Gastroesophageal sphincter (tissue), 4 donors: ENCODE measurements around the gene EPS8L2. TPM values are rescaled to one million over a fixed set of nuclear protein-coding genes. Genes with fewer than 3 reads are reported as not detected.

Experiments used
- ATAC-seq: fragments of 150-250 bp; one replicate; pipeline ENCODE4 v1.9.1; 2016; ENCODE audit warnings: mild to moderate bottlenecking, moderate library complexity
- H3K27ac ChIP-seq, 4 donors: fragments of 200-600 bp; sonication (generic) in 3 of 4; 1 replicate in 3 of 4; 2 replicates in 1 of 4; pipeline ENCODE4 v1.5.1; 2016 to 2019
- H3K27me3 ChIP-seq: fragments of 200-600 bp; sonication (generic); one replicate; pipeline ENCODE4 v1.5.1; 2019
- H3K36me3 ChIP-seq, 2 donors: fragments of 200-600 bp; sonication (generic); one replicate each; pipeline ENCODE4 v1.5.1; 2019; ENCODE audit warnings: control low read depth in 1 of 2
- H3K4me1 ChIP-seq, 3 donors: fragments of 200-600 bp; sonication (generic); 1 replicate in 2 of 3; 2 replicates in 1 of 3; pipeline ENCODE4 v1.5.1; 2016 to 2019; ENCODE audit warnings: control low read depth in 2 of 3
- H3K4me3 ChIP-seq, 2 donors: fragments of 200-600 bp; sonication (generic); one replicate each; pipeline ENCODE4 v1.5.1; 2019; ENCODE audit warnings: mild to moderate bottlenecking in 1 of 2, moderate library complexity in 1 of 2
- H3K9me3 ChIP-seq, 3 donors: fragments of 200-600 bp; sonication (generic); one replicate each; pipeline ENCODE4 v1.5.1; 2017 to 2019; ENCODE audit warnings: control low read depth in 2 of 3
- EP300 ChIP-seq: sonication (generic); formaldehyde crosslinking; IDR thresholded peaks from one replicate; pipeline ENCODE4 v1.6.1; 2017; ENCODE audit warnings: antibody characterized with exemption, mild to moderate bottlenecking
- POLR2A ChIP-seq, 2 donors: fragments of 450-650 bp; IDR thresholded peaks; one replicate each; pipeline ENCODE4 v1.6.1; 2017; ENCODE audit warnings: antibody characterized with exemption in 2 of 2, mild to moderate bottlenecking in 2 of 2, moderate library complexity in 1 of 2
- POLR2AphosphoS5 ChIP-seq: sonication (generic); formaldehyde crosslinking; IDR thresholded peaks from one replicate; pipeline ENCODE4 v1.6.1; 2017; ENCODE audit warnings: antibody characterized with exemption
- WGBS, 2 donors: methylation state at CpG; one replicate each; pipeline ENCODE4 v1.1.5; 2018; ENCODE audit warnings: low coverage in 1 of 2; 5-methylcytosine and 5-hydroxymethylcytosine counted together
- total RNA-seq, 4 donors: library from RNA; depleted of rRNA; stranded (reverse); fragments of >200 nt; gene quantifications; one replicate each; pipeline ENCODE4 v1.1.0, GENCODE V29; 2016
- TF ChIP-seq, protein P1 (sequence below), 4 experiments: fragments of 200-600 bp in 2 of 4; fragments of 450-650 bp in 2 of 4; sonication (generic) in 1 of 4; IDR thresholded peaks; one replicate each; pipeline ENCODE4 v1.5.1; 2017 to 2019; ENCODE audit warnings: antibody characterized with exemption in 4 of 4, mild to moderate bottlenecking in 2 of 4, moderate library complexity in 2 of 4

Gene EPS8L2
- total RNA-seq, 4 donors from 2014 or later = 9.7 to 33.9 (median 24.0) TPM

DNA sequence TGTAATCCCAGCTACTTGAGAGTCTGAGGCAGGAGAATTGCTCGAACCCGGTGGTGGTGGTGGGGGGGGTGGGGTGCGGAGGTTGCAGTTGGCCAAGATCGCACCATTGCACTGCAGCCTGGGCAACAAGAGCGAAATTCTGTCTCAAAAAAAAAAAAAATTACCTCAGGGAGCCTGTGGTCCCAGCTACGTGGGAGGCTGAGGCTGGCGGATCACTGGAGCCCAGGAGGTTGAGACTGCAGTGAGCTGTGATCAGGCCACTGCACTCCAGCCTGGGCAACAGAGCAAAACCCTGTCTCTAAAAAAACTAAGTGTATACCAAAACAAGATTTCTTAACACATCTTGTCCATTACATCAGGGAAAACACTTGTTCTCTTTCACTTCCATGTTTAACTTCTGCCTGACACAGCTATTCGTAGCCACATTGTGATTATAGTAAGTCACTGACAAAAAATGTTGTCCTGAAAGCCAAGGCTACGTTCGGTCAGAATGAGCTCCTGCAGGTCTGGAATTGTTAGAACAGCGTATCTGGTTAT, 9.0 kb upstream of the EPS8L2 start:
- peak overlapping the region in 1 of 2 donors; percentile 94 for H3K4me3 ChIP-seq

DNA sequence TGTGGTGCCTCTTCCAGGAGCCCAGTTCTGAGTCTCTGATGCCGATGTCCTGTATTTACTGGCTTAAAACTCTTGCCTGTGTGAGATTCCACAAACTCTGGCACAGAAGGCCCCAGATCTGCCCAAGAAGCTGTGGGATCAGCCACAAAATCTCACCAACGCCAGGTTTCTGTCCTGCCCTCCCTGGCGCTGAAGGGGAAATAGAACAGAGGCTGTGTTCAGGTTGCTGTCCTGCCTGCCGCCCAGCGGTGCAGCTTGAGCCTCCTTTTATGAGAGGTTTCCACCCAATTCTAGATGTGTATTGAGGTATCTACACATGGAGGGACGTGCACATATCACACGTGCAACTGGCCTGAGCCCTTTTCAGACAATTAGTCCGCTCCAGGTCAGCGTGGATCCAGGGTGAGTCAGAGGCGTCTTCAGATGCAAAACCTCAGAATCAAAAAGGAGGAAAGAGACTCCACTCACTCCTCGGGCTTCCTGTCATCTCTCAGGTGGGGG, 8.2 kb upstream of the EPS8L2 start:
- no peaks in the 10 kb centered on the region for H3K27me3 ChIP-seq
- H3K27ac ChIP-seq = peak overlapping the region; percentile 83 to 99 (median 98)
- TF ChIP-seq EP300 = no peak
- TF ChIP-seq, protein P1, sequence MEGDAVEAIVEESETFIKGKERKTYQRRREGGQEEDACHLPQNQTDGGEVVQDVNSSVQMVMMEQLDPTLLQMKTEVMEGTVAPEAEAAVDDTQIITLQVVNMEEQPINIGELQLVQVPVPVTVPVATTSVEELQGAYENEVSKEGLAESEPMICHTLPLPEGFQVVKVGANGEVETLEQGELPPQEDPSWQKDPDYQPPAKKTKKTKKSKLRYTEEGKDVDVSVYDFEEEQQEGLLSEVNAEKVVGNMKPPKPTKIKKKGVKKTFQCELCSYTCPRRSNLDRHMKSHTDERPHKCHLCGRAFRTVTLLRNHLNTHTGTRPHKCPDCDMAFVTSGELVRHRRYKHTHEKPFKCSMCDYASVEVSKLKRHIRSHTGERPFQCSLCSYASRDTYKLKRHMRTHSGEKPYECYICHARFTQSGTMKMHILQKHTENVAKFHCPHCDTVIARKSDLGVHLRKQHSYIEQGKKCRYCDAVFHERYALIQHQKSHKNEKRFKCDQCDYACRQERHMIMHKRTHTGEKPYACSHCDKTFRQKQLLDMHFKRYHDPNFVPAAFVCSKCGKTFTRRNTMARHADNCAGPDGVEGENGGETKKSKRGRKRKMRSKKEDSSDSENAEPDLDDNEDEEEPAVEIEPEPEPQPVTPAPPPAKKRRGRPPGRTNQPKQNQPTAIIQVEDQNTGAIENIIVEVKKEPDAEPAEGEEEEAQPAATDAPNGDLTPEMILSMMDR (IDR thresholded peaks at IDR 0.05) = no peak
- TF ChIP-seq POLR2A (IDR thresholded peaks at IDR 0.05) = no peak
- no peak for TF ChIP-seq POLR2AphosphoS5
- ATAC-seq = no peak
- H3K9me3 ChIP-seq = no peaks in the 10 kb centered on the region
- WGBS, 2 donors = 14 to 40% methylated on average over 1 of the region's 11 CpGs
- H3K4me3 ChIP-seq = peak overlapping the region in 1 of 2 donors; percentile 9
- H3K36me3 ChIP-seq = peaks cover 0 to 38% of the 10 kb centered on the region in 2 donors
- peaks cover 0 to 62% (median 33%) of the 10 kb centered on the region in 3 donors for H3K4me1 ChIP-seq

More for the DNA sequence above, 9.0 kb upstream of the EPS8L2 start:
- TF ChIP-seq, protein P1 (IDR thresholded peaks at IDR 0.05) = peak in 1 of 4 experiments; percentile 6
- TF ChIP-seq POLR2AphosphoS5 (peak; percentile 90), EP300 (no peak), POLR2A (IDR thresholded peaks at IDR 0.05) (no peak)
- Histone ChIP-seq H3K36me3 (peaks cover 0 to 30% of the 10 kb centered on the region in 2 donors), H3K27me3 (no peaks in the 10 kb centered on the region), H3K9me3 (no peaks in the 10 kb centered on the region), H3K4me1 (peaks cover 0 to 57% (median 33%) of the 10 kb centered on the region in 3 donors), H3K27ac (peak overlapping the region; percentile 86 to 99 (median 98))
- peak; percentile 42 for ATAC-seq
- 30 to 35% methylated on average over 8 of the region's 11 CpGs for WGBS, 2 donors

DNA sequence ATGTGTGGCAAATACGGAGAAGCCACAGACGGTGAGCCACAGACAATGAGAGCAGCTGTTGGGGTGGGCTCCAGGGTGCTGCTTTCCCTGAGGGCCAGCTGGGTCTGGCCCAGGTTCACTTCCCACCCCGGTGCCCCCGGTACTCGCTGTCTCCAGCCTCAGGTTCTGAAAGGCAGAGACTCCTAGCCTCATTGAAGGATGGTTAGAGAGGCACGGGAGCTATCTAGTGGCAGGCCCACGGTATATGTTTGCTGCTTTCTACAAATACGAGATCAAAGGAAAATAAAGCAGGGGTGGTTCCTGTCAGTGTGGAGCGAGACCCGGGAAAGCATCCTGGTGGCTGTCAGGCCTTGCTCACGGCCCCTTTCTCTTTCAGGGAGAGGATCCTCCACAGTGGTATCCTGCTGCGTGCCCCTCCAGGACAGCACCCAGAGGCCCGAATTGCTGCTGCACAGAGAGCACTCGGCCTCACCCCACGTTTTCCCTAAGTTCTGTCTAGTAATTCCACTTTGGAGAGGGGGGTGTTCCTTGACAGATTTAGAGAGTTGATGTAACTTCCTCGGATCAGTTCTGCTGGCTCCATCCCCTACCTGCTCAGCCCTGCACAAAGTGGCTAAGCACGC, 7.4 kb upstream of the EPS8L2 start:
- Histone ChIP-seq H3K27ac (peak overlapping the region in 3 of 4 donors; percentile 98 to 99 (median 99)), H3K36me3 (peaks cover 0 to 46% of the 10 kb centered on the region in 2 donors), H3K9me3 (no peaks in the 10 kb centered on the region), H3K4me3 (no peak overlapping the region), H3K4me1 (peaks cover 0 to 62% (median 29%) of the 10 kb centered on the region in 3 donors), H3K27me3 (no peaks in the 10 kb centered on the region)
- no peak for ATAC-seq
- no peak for TF ChIP-seq POLR2A (IDR thresholded peaks at IDR 0.05)
- no peak for TF ChIP-seq EP300
- TF ChIP-seq POLR2AphosphoS5 = no peak
- TF ChIP-seq, protein P1 (IDR thresholded peaks at IDR 0.05) = no peak
- 77% methylated on average over 9 to 14 of the region's 17 CpGs for WGBS, 2 donors

DNA sequence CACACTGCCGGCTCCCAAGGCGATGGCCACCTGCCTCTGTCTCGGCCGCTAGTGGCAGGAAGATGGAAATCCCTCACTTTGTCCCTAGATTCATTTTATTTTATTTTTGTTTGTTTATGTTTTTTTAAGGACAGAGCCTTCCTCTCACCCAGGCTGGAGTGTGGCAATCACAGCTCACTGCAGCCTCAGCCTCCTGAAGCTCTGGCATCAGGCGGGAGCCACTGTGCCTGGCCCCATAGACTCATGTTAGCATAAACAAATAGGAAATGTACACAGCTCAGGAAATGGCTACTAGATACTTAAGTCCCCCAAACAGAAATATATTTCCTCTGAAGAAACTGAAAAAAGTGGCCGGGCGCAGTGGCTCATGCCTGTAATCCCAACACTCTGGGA, 6.9 kb upstream of the EPS8L2 start:
- no peak for ATAC-seq
- TF ChIP-seq, protein P1 (IDR thresholded peaks at IDR 0.05) = no peak
- TF ChIP-seq POLR2AphosphoS5 (no peak), POLR2A (IDR thresholded peaks at IDR 0.05) (no peak), EP300 (no peak)
- H3K9me3 ChIP-seq = no peaks in the 10 kb centered on the region
- H3K27me3 ChIP-seq = no peaks in the 10 kb centered on the region
- 83 to 100% methylated on average over 1 to 3 of the region's 7 CpGs for WGBS, 2 donors
- peak overlapping the region in 3 of 4 donors; percentile 98 to 99 (median 99) for H3K27ac ChIP-seq
- peaks cover 0 to 60% (median 24%) of the 10 kb centered on the region in 3 donors for H3K4me1 ChIP-seq
- no peak overlapping the region for H3K4me3 ChIP-seq
- peaks cover 0 to 51% of the 10 kb centered on the region in 2 donors for H3K36me3 ChIP-seq
